ENCODE data around the gene GRK2. TPM values are rescaled to one million over a fixed set of nuclear protein-coding genes. Genes with fewer than 3 reads are reported as not detected.

The GRK2 gene
- total and polyA plus RNA-seq, 2 of the 13 experiments (the other 11 are each of a cell fraction or from before 2014, with no cell fraction given): 31.3 to 42.4 TPM

- TF ChIP-seq SKI (IDR thresholded peaks at IDR 0.05; ENCODE audit: partially characterized antibody) (no peak), ZNF296 (CRISPR knock-in tag; conservative IDR thresholded peaks at IDR 0.05) (no peak), MAFF (IDR thresholded peaks at IDR 0.05; ENCODE audit: low read depth, low read length) (no peak), ZSCAN31 (CRISPR knock-in tag; IDR thresholded peaks at IDR 0.05; ENCODE audit: low read depth) (0 out of 2 replicates have a peak, but pooled peaks have one; percentile 31), THAP7 (CRISPR knock-in tag; IDR thresholded peaks at IDR 0.05) (0 out of 2 replicates have a peak, but pooled peaks have one; percentile 49), CBX1 (IDR thresholded peaks at IDR 0.05; ENCODE audit: low read depth) (no peak), ZNF674 (CRISPR knock-in tag; IDR thresholded peaks at IDR 0.05; ENCODE audit: low read depth) (no peak), FOXK1 (CRISPR knock-in tag; IDR thresholded peaks at IDR 0.05; ENCODE audit: borderline replicate concordance, low read depth) (no peak), MBNL3 (CRISPR knock-in tag; conservative IDR thresholded peaks at IDR 0.05) (no peak), HMG20A (CRISPR knock-in tag; IDR thresholded peaks at IDR 0.05; ENCODE audit: borderline replicate concordance) (no peak), ZNF879 (CRISPR knock-in tag; IDR thresholded peaks at IDR 0.05) (0 out of 2 replicates have a peak, but pooled peaks have one; percentile 27)
- TF ChIP-seq, protein P1, sequence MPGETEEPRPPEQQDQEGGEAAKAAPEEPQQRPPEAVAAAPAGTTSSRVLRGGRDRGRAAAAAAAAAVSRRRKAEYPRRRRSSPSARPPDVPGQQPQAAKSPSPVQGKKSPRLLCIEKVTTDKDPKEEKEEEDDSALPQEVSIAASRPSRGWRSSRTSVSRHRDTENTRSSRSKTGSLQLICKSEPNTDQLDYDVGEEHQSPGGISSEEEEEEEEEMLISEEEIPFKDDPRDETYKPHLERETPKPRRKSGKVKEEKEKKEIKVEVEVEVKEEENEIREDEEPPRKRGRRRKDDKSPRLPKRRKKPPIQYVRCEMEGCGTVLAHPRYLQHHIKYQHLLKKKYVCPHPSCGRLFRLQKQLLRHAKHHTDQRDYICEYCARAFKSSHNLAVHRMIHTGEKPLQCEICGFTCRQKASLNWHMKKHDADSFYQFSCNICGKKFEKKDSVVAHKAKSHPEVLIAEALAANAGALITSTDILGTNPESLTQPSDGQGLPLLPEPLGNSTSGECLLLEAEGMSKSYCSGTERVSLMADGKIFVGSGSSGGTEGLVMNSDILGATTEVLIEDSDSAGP (CRISPR knock-in tag; IDR thresholded peaks at IDR 0.05; ENCODE audit: borderline replicate concordance): peak; percentile 59; the same call in 1 of the 2 replicates
- TF ChIP-seq, protein P2, sequence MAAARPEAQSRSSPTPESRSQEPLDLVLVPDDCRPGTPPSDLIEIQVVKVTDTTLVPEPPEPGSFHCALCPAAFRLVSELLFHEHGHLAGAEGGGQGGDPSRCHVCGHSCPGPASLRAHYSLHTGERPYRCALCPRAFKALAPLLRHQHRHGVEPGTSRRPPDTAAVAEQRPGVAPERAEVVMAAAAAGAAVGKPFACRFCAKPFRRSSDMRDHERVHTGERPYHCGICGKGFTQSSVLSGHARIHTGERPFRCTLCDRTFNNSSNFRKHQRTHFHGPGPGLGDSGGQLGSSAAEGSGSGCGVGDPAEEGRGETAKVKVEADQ (CRISPR knock-in tag; IDR thresholded peaks at IDR 0.05; ENCODE audit: borderline replicate concordance): peak; percentile 88
- TF ChIP-seq, protein P3, sequence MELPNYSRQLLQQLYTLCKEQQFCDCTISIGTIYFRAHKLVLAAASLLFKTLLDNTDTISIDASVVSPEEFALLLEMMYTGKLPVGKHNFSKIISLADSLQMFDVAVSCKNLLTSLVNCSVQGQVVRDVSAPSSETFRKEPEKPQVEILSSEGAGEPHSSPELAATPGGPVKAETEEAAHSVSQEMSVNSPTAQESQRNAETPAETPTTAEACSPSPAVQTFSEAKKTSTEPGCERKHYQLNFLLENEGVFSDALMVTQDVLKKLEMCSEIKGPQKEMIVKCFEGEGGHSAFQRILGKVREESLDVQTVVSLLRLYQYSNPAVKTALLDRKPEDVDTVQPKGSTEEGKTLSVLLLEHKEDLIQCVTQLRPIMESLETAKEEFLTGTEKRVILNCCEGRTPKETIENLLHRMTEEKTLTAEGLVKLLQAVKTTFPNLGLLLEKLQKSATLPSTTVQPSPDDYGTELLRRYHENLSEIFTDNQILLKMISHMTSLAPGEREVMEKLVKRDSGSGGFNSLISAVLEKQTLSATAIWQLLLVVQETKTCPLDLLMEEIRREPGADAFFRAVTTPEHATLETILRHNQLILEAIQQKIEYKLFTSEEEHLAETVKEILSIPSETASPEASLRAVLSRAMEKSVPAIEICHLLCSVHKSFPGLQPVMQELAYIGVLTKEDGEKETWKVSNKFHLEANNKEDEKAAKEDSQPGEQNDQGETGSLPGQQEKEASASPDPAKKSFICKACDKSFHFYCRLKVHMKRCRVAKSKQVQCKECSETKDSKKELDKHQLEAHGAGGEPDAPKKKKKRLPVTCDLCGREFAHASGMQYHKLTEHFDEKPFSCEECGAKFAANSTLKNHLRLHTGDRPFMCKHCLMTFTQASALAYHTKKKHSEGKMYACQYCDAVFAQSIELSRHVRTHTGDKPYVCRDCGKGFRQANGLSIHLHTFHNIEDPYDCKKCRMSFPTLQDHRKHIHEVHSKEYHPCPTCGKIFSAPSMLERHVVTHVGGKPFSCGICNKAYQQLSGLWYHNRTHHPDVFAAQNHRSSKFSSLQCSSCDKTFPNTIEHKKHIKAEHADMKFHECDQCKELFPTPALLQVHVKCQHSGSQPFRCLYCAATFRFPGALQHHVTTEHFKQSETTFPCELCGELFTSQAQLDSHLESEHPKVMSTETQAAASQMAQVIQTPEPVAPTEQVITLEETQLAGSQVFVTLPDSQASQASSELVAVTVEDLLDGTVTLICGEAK (IDR thresholded peaks at IDR 0.05): no peak
- TF ChIP-seq, protein P3 (CRISPR knock-in tag; IDR thresholded peaks at IDR 0.05): peak; percentile 38; the same call in 1 of the 2 replicates
- TF ChIP-seq, protein P4, sequence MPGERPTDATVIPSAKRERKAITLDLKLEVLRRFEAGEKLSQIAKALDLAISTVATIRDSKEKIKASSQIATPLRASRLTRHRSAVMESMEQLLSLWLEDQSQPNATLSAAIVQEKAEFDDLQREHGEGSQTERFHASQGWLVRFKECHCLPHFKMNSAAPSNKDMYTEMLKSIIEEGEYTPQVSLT (CRISPR knock-in tag; IDR thresholded peaks at IDR 0.05; ENCODE audit: borderline replicate concordance, low read depth): no peak
These were observed 1.2 kb downstream of the GRK2 start (continued) for GRCh38 chr11:67267188-67268080.

Measured in HepG2 (cell line).